Measurements from ENCODE around the gene B3GLCT. TPM values are rescaled to one million over a fixed set of nuclear protein-coding genes. Genes with fewer than 3 reads are reported as not detected.

The B3GLCT gene
- total and polyA plus RNA-seq, 2 of the 13 experiments (the other 11 are each of a cell fraction or from before 2014, with no cell fraction given) = 2.0 to 7.1 TPM

DNA sequence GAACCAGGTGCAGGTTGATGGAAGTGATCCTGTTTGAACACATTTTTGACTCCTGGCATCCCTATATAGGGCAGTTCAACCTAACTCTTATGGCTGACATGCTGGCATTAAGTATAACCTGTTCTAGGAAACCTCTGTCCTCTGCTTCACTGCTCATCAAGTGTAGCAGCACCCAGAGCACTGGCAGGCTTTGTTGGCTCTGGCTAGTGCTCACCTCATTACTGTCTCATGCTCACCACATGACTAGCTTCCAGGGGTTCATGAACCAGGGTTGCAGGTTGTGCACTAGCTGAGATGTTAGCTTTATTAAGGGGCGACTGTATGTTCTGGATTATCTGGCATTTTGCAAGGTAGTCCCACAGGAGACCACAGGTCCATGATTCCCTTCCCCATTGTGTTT is 63.6 kb downstream of the B3GLCT start:
- ChIA-PET CTCF (ENCODE audit: low intra/inter-chr PET ratio, low total read pairs) (no interaction called here), POLR2A (no interaction called here)
- Histone ChIP-seq H2AFZ (ENCODE audit: low read length) (no peak overlapping the region), H3K9me3 (ENCODE audit: low read length) (peaks cover 3% of the 10 kb centered on the region; the same call in 1 of the 2 replicates), H3K27me3 (ENCODE audit: control insufficient read depth in 1 of 2, insufficient read depth in 2 of 2, low read length in 2 of 2) (no peaks in the 10 kb centered on the region), H3K4me1 (ENCODE audit: insufficient read depth, low read length) (no peaks in the 10 kb centered on the region), H3K79me2 (ENCODE audit: insufficient read depth, low read length) (no peaks in the 10 kb centered on the region), H3K4me3 (replicated peaks in 1 of 3; ENCODE audit: insufficient read depth in 1 of 3, low read depth in 2 of 3, low read length in 3 of 3) (no peak overlapping the region), H3K9ac (ENCODE audit: insufficient read depth, low read depth, low read length) (no peak overlapping the region), H3K27ac (ENCODE audit: extremely low read length, insufficient read depth, low read length) (no peak overlapping the region), H3K36me3 (replicated peaks in 1 of 2; ENCODE audit: control insufficient read depth in 1 of 2, insufficient read depth in 2 of 2, low read length in 2 of 2) (no peaks in the 10 kb centered on the region), H4K20me1 (ENCODE audit: insufficient read depth, low read length) (no peaks in the 10 kb centered on the region), H3K4me2 (ENCODE audit: low read depth, low read length) (no peak overlapping the region)
- FAIRE-seq = no peak
- in situ Hi-C loops (cut with HindIII; ENCODE audit: extremely low pct_ligation_motif_present, low pct_unique_long_range_greater_than_20kb) = no loop called here
- intact Hi-C loops (cut with micrococcal nuclease; ENCODE audit: unreplicated experiment) = no loop called here
- TF ChIP-seq JARID2 (CRISPR knock-in tag; IDR thresholded peaks at IDR 0.05; ENCODE audit: insufficient replicate concordance) (no peak), HNRNPH1 (optimal IDR thresholded peaks at IDR 0.05; ENCODE audit: low read depth, low read length) (no peak), ASH2L (IDR thresholded peaks at IDR 0.05; ENCODE audit: insufficient read length, low read depth, low read length) (no peak), CEBPG (CRISPR knock-in tag; IDR thresholded peaks at IDR 0.05) (no peak), NFE2L2 (IDR thresholded peaks at IDR 0.05; ENCODE audit: low read length) (no peak), HDAC6 (IDR thresholded peaks at IDR 0.05; ENCODE audit: low read depth, low read length) (no peak), CBX2 (IDR thresholded peaks at IDR 0.05; ENCODE audit: low read depth, low read length) (no peak), CBX2 (CRISPR knock-in tag; IDR thresholded peaks at IDR 0.05; ENCODE audit: low read depth) (no peak), FOSL1 (CRISPR knock-in tag; IDR thresholded peaks at IDR 0.05; ENCODE audit: borderline replicate concordance) (no peak), HHEX (CRISPR knock-in tag; IDR thresholded peaks at IDR 0.05) (no peak), RELA (CRISPR knock-in tag; IDR thresholded peaks at IDR 0.05) (no peak), ATF1 (CRISPR knock-in tag; IDR thresholded peaks at IDR 0.05) (no peak), JDP2 (CRISPR knock-in tag; IDR thresholded peaks at IDR 0.05; ENCODE audit: borderline replicate concordance) (no peak), ZNF616 (CRISPR knock-in tag; IDR thresholded peaks at IDR 0.05; ENCODE audit: low read depth) (no peak), ZNF570 (CRISPR knock-in tag; IDR thresholded peaks at IDR 0.05; ENCODE audit: borderline replicate concordance) (no peak), NCOA1 (CRISPR knock-in tag; IDR thresholded peaks at IDR 0.05) (no peak), ZNF317 (CRISPR knock-in tag; IDR thresholded peaks at IDR 0.05) (no peak), IKZF1 (IDR thresholded peaks at IDR 0.05) (no peak), PHF21A (CRISPR knock-in tag; IDR thresholded peaks at IDR 0.05) (no peak)
- TF ChIP-seq, protein P1, sequence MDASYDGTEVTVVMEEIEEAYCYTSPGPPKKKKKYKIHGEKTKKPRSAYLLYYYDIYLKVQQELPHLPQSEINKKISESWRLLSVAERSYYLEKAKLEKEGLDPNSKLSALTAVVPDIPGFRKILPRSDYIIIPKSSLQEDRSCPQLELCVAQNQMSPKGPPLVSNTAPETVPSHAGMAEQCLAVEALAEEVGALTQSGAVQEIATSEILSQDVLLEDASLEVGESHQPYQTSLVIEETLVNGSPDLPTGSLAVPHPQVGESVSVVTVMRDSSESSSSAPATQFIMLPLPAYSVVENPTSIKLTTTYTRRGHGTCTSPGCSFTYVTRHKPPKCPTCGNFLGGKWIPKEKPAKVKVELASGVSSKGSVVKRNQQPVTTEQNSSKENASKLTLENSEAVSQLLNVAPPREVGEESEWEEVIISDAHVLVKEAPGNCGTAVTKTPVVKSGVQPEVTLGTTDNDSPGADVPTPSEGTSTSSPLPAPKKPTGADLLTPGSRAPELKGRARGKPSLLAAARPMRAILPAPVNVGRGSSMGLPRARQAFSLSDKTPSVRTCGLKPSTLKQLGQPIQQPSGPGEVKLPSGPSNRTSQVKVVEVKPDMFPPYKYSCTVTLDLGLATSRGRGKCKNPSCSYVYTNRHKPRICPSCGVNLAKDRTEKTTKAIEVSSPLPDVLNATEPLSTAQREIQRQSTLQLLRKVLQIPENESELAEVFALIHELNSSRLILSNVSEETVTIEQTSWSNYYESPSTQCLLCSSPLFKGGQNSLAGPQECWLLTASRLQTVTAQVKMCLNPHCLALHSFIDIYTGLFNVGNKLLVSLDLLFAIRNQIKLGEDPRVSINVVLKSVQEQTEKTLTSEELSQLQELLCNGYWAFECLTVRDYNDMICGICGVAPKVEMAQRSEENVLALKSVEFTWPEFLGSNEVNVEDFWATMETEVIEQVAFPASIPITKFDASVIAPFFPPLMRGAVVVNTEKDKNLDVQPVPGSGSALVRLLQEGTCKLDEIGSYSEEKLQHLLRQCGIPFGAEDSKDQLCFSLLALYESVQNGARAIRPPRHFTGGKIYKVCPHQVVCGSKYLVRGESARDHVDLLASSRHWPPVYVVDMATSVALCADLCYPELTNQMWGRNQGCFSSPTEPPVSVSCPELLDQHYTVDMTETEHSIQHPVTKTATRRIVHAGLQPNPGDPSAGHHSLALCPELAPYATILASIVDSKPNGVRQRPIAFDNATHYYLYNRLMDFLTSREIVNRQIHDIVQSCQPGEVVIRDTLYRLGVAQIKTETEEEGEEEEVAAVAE (CRISPR knock-in tag; IDR thresholded peaks at IDR 0.05; ENCODE audit: borderline replicate concordance) = no peak
- TF ChIP-seq, protein P2, sequence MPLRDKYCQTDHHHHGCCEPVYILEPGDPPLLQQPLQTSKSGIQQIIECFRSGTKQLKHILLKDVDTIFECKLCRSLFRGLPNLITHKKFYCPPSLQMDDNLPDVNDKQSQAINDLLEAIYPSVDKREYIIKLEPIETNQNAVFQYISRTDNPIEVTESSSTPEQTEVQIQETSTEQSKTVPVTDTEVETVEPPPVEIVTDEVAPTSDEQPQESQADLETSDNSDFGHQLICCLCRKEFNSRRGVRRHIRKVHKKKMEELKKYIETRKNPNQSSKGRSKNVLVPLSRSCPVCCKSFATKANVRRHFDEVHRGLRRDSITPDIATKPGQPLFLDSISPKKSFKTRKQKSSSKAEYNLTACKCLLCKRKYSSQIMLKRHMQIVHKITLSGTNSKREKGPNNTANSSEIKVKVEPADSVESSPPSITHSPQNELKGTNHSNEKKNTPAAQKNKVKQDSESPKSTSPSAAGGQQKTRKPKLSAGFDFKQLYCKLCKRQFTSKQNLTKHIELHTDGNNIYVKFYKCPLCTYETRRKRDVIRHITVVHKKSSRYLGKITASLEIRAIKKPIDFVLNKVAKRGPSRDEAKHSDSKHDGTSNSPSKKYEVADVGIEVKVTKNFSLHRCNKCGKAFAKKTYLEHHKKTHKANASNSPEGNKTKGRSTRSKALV (CRISPR knock-in tag; IDR thresholded peaks at IDR 0.05) = no peak
- no CpG with 5 or more reads among the region's 1 CpG for WGBS (ENCODE audit: low lambda C conversion rate)
- ATAC-seq = no peak
- no peak for DNase-seq (ENCODE audit: low spot score)
- BruUV-seq (replicated peaks) = no TSS peak
